Esophagus muscularis mucosa (tissue), 2 donors: Measurements from ENCODE around the gene APH1A.
A peak's percentile ranks its signal among the peaks of the same experiment; 100 is the strongest.

Source experiments
- POLR2A ChIP-seq: fragments of 450-650 bp; IDR thresholded peaks from one replicate; pipeline ENCODE4 v1.6.1; 2017; ENCODE audit warnings: antibody characterized with exemption, moderate library complexity, mild to moderate bottlenecking, low read depth
- POLR2AphosphoS5 ChIP-seq, 2 donors: sonication (generic); formaldehyde crosslinking; IDR thresholded peaks; one replicate each; pipeline ENCODE4 v1.6.1; 2017; ENCODE audit warnings: antibody characterized with exemption in 2 of 2

- TF ChIP-seq POLR2AphosphoS5 (IDR thresholded peaks at IDR 0.05) (peak in 1 of 2 donors; percentile 60), POLR2A (no peak)
These were observed 494 bp downstream of the APH1A start for GRCh38 chr1:150268340-150268704.
